ENCODE results near the gene ESRRA.
A peak's percentile ranks its signal among the peaks of the same experiment; 100 is the strongest.

ESRRA gene

GRCh38 chr11:64275031-64275800 lies 30.1 kb upstream of the ESRRA start:
- no peak for DNase-seq

- DNase-seq = no peak
Measured at GRCh38 chr11:64275841-64276240, 29.5 kb upstream of the ESRRA start.

- DNase-seq = no peak
Measured at GRCh38 chr11:64276653-64277431, 28.5 kb upstream of the ESRRA start.

GRCh38 chr11:64278576-64279190 lies 26.6 kb upstream of the ESRRA start:
- DNase-seq = no peak

- no peak for DNase-seq
Measured at GRCh38 chr11:64281957-64282770, 23.2 kb upstream of the ESRRA start.

- no peak for DNase-seq
Measured at GRCh38 chr11:64283092-64283491, 22.2 kb upstream of the ESRRA start.

- peak; percentile 85 to 94 (median 88) for DNase-seq
Measured at GRCh38 chr11:64284048-64284961, 21.0 kb upstream of the ESRRA start, which contains the start of gene BAD. Gene BAD (minus strand): TSS chr11:64284665. CDS start chr11:64284368, 297 bp downstream.

GRCh38 chr11:64284962-64285884 lies 20.1 kb upstream of the ESRRA start, which contains the start of gene GPR137:
Gene GPR137 (plus strand): TSS chr11:64285848. CDS start chr11:64286525, 677 bp downstream.
- DNase-seq = peak; percentile 83 to 91 (median 87)

- DNase-seq = peak in 1 of 5 experiments; percentile 70
Measured at GRCh38 chr11:64285885-64286800, 19.2 kb upstream of the ESRRA start.

- no peak for DNase-seq
Measured at GRCh38 chr11:64286801-64287159, 18.5 kb upstream of the ESRRA start.

- no peak for DNase-seq
Measured at GRCh38 chr11:64287676-64288352, 17.5 kb upstream of the ESRRA start.

- DNase-seq = no peak
Measured at GRCh38 chr11:64288353-64288750, 17.0 kb upstream of the ESRRA start.

- no peak for DNase-seq
Measured at GRCh38 chr11:64289002-64289564, 16.2 kb upstream of the ESRRA start.

GRCh38 chr11:64290352-64291261 lies 14.7 kb upstream of the ESRRA start:
- DNase-seq = no peak

- no peak for DNase-seq
Measured at GRCh38 chr11:64291262-64291751, 14.0 kb upstream of the ESRRA start, which contains the start of gene KCNK4. Gene KCNK4 (plus strand): TSS chr11:64291302. CDS start chr11:64293019, 1,717 bp downstream.

GRCh38 chr11:64291752-64292459 lies 13.4 kb upstream of the ESRRA start:
- DNase-seq = no peak
